ENCODE results near the gene TM9SF4.

DNA sequence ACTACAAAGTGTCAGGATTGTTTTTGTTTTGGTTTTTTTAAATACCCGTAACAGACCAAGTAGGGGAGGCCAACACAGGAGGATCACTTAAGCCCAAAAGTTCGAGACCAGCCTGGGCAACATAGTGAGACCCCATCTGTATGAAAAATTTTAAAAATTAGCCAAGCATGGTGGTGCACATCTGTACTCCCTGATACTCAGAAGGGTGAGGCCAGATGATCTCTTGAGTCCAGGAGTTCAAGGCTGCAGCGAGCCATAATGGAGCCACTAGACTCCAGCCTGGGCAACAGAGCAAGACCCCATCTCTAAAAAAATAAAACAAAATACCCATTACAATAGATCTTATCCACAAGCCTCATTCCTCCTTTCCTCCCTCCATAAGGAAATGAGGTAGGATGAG is 28.7 kb upstream of the TM9SF4 start:
- TF ChIP-seq, protein P1, sequence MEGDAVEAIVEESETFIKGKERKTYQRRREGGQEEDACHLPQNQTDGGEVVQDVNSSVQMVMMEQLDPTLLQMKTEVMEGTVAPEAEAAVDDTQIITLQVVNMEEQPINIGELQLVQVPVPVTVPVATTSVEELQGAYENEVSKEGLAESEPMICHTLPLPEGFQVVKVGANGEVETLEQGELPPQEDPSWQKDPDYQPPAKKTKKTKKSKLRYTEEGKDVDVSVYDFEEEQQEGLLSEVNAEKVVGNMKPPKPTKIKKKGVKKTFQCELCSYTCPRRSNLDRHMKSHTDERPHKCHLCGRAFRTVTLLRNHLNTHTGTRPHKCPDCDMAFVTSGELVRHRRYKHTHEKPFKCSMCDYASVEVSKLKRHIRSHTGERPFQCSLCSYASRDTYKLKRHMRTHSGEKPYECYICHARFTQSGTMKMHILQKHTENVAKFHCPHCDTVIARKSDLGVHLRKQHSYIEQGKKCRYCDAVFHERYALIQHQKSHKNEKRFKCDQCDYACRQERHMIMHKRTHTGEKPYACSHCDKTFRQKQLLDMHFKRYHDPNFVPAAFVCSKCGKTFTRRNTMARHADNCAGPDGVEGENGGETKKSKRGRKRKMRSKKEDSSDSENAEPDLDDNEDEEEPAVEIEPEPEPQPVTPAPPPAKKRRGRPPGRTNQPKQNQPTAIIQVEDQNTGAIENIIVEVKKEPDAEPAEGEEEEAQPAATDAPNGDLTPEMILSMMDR (IDR thresholded peaks at IDR 0.05) = no peak
- TF ChIP-seq POLR2AphosphoS5 (IDR thresholded peaks at IDR 0.05) = no peak

Measured in transverse colon (tissue), 4 donors.